GM12878 (cell line): ENCODE results near the gene ZNF813. TPM values are rescaled to one million over a fixed set of nuclear protein-coding genes. Genes with fewer than 3 reads are reported as not detected.

Experiments
- ATAC-seq: fragments of 200-7000 bp; cut with Tn5 transposase; 3 replicates; pipeline ENCODE4 v1.9.1; 2020; ENCODE audit warnings: mild to moderate bottlenecking, moderate library complexity
- BruUV-seq: library from RNA; stranded (reverse); fragments of 400-500 nt; replicated peaks from 2 replicates; lab custom pipeline; 2021; lab: Mats Ljungman, UMichigan
- CTCF ChIA-PET: fragments of 300-600 bp; sonication (Branson Sonifier 250); formaldehyde crosslinking; extraction: SDS; loops from one replicate; lab custom pipeline; 2021; ENCODE audit warnings: inconsistent platforms; lab: Yijun Ruan, JAX
- POLR2A ChIA-PET: fragments of 350-600 bp; formaldehyde crosslinking; extraction: SDS; loops from one replicate; lab custom pipeline; 2021; ENCODE audit warnings: inconsistent platforms; lab: Charles Lee
- RAD21 ChIA-PET: fragments of 300-600 bp; sonication (Branson Sonifier 250); formaldehyde crosslinking; loops from one replicate; lab custom pipeline; 2023; ENCODE audit warnings: antibody characterized with exemption; ENCODE audit not compliant: unreplicated experiment; lab: Charles Lee
- SMC1A ChIA-PET: fragments of 300-600 bp; sonication (Branson Sonifier 250); formaldehyde crosslinking; loops from one replicate; lab custom pipeline; 2023; ENCODE audit not compliant: unreplicated experiment, uncharacterized antibody; lab: Charles Lee
- DNase-seq: peaks from one replicate; pipeline ENCODE4 v3.0.0-alpha.2; 2011; ENCODE audit warnings: low read depth, low spot score
- FAIRE-seq: peaks from 3 replicates; lab custom pipeline; 2011; peaks lifted over from hg19 to GRCh38; lab: Jason Lieb, UNC
- H2AFZ ChIP-seq: 2 replicates; pipeline ENCODE4 v1.6.0; 2011; ENCODE audit warnings: low read depth, low read length, control low read depth; ENCODE audit not compliant: control insufficient read depth
- H3K27ac ChIP-seq: 2 replicates; pipeline ENCODE4 v1.5.1; 2011; ENCODE audit warnings: control low read depth; ENCODE audit not compliant: control insufficient read depth, insufficient read depth
- H3K27me3 ChIP-seq, 2 experiments: replicated peaks in 1 of 2; 2 replicates each; pipeline versions ENCODE4 v1.6.0 to v1.6.1; 2011; ENCODE audit warnings: low read length in 1 of 2; ENCODE audit not compliant: control insufficient read depth in 2 of 2, insufficient read depth in 2 of 2
- H3K36me3 ChIP-seq, 2 experiments: 2 replicates each; pipeline ENCODE4 v1.5.1; 2011; ENCODE audit warnings: low read length in 1 of 2; ENCODE audit not compliant: control insufficient read depth in 2 of 2, insufficient read depth in 2 of 2
- H3K4me1 ChIP-seq: 2 replicates; pipeline ENCODE4 v1.6.1; 2011; ENCODE audit warnings: mild to moderate bottlenecking, low read length, moderate library complexity, mixed read lengths; ENCODE audit not compliant: control insufficient read depth, insufficient read depth
- H3K4me2 ChIP-seq: 2 replicates; pipeline ENCODE4 v1.6.0; 2011; ENCODE audit warnings: control low read depth; ENCODE audit not compliant: control insufficient read depth, insufficient read depth
- H3K4me3 ChIP-seq: fragments of 200-600 bp; sonication (generic); 2 replicates; pipeline ENCODE4 v1.5.1; 2016
- H3K79me2 ChIP-seq: 2 replicates; pipeline ENCODE4 v1.6.0; 2011; ENCODE audit warnings: low read length; ENCODE audit not compliant: control insufficient read depth, insufficient read depth
- H3K9ac ChIP-seq: 2 replicates; pipeline ENCODE4 v1.8.0; 2011; ENCODE audit warnings: low read length, control low read depth, mixed read lengths; ENCODE audit not compliant: control insufficient read depth, insufficient read depth
- H3K9me3 ChIP-seq: replicated peaks from 3 replicates; pipeline ENCODE4 v1.5.1; 2011; ENCODE audit warnings: mild to moderate bottlenecking, low read length; ENCODE audit not compliant: control insufficient read depth, insufficient read depth
- H4K20me1 ChIP-seq: 2 replicates; pipeline ENCODE4 v1.6.0; 2011; ENCODE audit not compliant: control insufficient read depth, insufficient read depth
- CEBPB ChIP-seq, 2 experiments: fragments of 150-350 bp in 1 of 2; IDR thresholded peaks; 2 replicates each; pipeline ENCODE4 v1.6.1; 2012 to 2014; ENCODE audit warnings: low read depth in 2 of 2, low read length in 2 of 2, borderline replicate concordance in 1 of 2, inconsistent platforms in 1 of 2
- CREB1 ChIP-seq: IDR thresholded peaks from 2 replicates; pipeline ENCODE4 v1.6.1; 2012; ENCODE audit warnings: low read depth, mild to moderate bottlenecking, inconsistent platforms
- ESRRA ChIP-seq: IDR thresholded peaks from 2 replicates; pipeline ENCODE4 v1.6.1; 2012; ENCODE audit warnings: mild to moderate bottlenecking, low read length, improper control_type of control experiment
- HDAC6 ChIP-seq: fragments of 200-600 bp; sonication (generic); IDR thresholded peaks from one replicate; pipeline ENCODE4 v1.8.0; 2017; ENCODE audit warnings: antibody characterized with exemption; ENCODE audit not compliant: unreplicated experiment
- RAD21 ChIP-seq: IDR thresholded peaks from 2 replicates; pipeline ENCODE4 v1.6.1; 2011; ENCODE audit warnings: mild to moderate bottlenecking, low read depth, low read length, moderate library complexity; ENCODE audit not compliant: insufficient read depth
- RBBP5 ChIP-seq: fragments of 200-600 bp; sonication (generic); conservative IDR thresholded peaks from 2 replicates; pipeline ENCODE4 v1.6.1; 2016
- SMAD5 ChIP-seq: IDR thresholded peaks from 2 replicates; pipeline ENCODE4 v1.6.1; 2016; ENCODE audit warnings: antibody characterized with exemption, low read depth
- ZNF384 ChIP-seq: IDR thresholded peaks from 2 replicates; pipeline ENCODE4 v1.6.1; 2012; ENCODE audit warnings: low read depth, mild to moderate bottlenecking, low read length, improper control_type of control experiment, borderline replicate concordance
- WGBS: methylation state at CpG from one replicate; pipeline ENCODE4 v1.1.6; 2016; ENCODE audit warnings: low lambda C conversion rate; ENCODE audit not compliant: insufficient replicate concordance, insufficient coverage; ENCODE audit errors: missing lambda C conversion rate; 5-methylcytosine and 5-hydroxymethylcytosine counted together
- in situ Hi-C: fragments of 300-500 bp; cut with MboI; formaldehyde crosslinking; loops from 9 replicates; pipeline ENCODE4 v1.14.3; 2018; ENCODE audit warnings: mixed read lengths
- intact Hi-C: fragments of 100-400 bp; cut with micrococcal nuclease; formaldehyde crosslinking; loops from one replicate; pipeline ENCODE4 v1.14.2; 2022; ENCODE audit not compliant: unreplicated experiment
- polyA plus RNA-seq, 11 experiments: library from polyadenylated mRNA; depleted of rRNA in 4 of 11; unstranded in 6 of 11; stranded (reverse) in 5 of 11; fragments of >200 nt; fragmentation: Nextera tagmentation in 4 of 11; fragmentation: Illumina TruSeq in 1 of 11; extraction: Ambion mirVana in 4 of 11; extraction: Trizol in 1 of 11; gene quantifications; 1 replicate in 1 of 11; 2 replicates in 10 of 11; pipeline versions ENCODE4 v1.2.1 to v1.2.3, GENCODE V29; 2011 to 2016; ENCODE audit warnings: inconsistent platforms in 2 of 11, missing spikeins in 2 of 11, low read depth in 1 of 11
- total RNA-seq, 4 experiments: library from RNA; depleted of rRNA in 3 of 4; stranded (reverse); fragments of >200 nt in 3 of 4; fragmentation: Illumina TruSeq in 1 of 4; extraction: Trizol in 1 of 4; gene quantifications; 2 replicates each; pipeline versions ENCODE4 v1.2.1 to v1.2.3, GENCODE V29; 2013 to 2021
- TF ChIP-seq, protein P1 (sequence below): IDR thresholded peaks from 2 replicates; pipeline ENCODE4 v1.6.1; 2012; ENCODE audit warnings: low read depth, low read length, improper control_type of control experiment
- TF ChIP-seq, protein P2 (sequence below): IDR thresholded peaks from 2 replicates; pipeline ENCODE4 v1.6.1; 2012; ENCODE audit warnings: low read depth, low read length, improper control_type of control experiment
- TF ChIP-seq, protein P3 (sequence below): fragments of 450-650 bp; formaldehyde crosslinking; IDR thresholded peaks from 2 replicates; pipeline ENCODE4 v1.5.0; 2022; ENCODE audit warnings: mild to moderate bottlenecking, missing genetic modification characterization
- TF ChIP-seq, protein P4 (sequence below): IDR thresholded peaks from 2 replicates; pipeline ENCODE4 v1.6.1; 2012; ENCODE audit warnings: mild to moderate bottlenecking, low read depth, low read length
- TF ChIP-seq, protein P5 (sequence below): IDR thresholded peaks from 2 replicates; pipeline ENCODE4 v1.6.1; 2011; ENCODE audit warnings: borderline replicate concordance, low read depth, mild to moderate bottlenecking, moderate library complexity, mixed read lengths, low read length; ENCODE audit not compliant: insufficient read depth; ENCODE audit errors: extremely low read length

The ZNF813 gene
- total and polyA plus RNA-seq, 10 of the 15 experiments (the other 5 are each of a cell fraction or from before 2014, with no cell fraction given): 0.27 to 4.8 (median 2.6) TPM

DNA sequence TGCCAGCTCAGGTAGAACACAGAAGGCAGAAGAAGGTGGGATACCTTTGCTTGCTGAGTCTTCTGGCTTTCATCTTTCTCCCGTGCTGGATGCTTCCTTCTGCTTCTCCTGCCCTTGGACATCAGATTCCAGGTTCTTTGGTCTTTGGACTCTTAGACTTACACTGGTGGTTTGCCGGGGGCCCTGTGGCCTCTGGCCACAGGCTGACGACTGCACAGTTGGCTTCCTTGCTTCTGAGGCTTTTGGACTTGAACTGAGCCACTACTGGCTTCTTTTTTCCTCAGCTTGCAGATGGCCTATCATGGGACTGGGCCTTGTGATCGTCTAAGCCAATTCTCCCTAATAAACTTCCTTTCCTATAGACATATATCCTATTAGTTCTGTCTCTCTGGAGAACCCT lies 50.6 kb downstream of the ZNF813 start:
- Histone ChIP-seq H3K27ac (no peak overlapping the region), H3K4me1 (peaks cover 4% of the 10 kb centered on the region; the same call in 1 of the 2 replicates), H3K27me3 (no peaks in the 10 kb centered on the region), H3K9me3 (peaks cover 7% of the 10 kb centered on the region; the same call in 2 of the 3 replicates), H3K9ac (no peak overlapping the region), H2AFZ (no peak overlapping the region), H3K36me3 (no peaks in the 10 kb centered on the region), H4K20me1 (no peaks in the 10 kb centered on the region), H3K4me2 (no peak overlapping the region), H3K79me2 (no peaks in the 10 kb centered on the region), H3K4me3 (no peak overlapping the region)
- SMC1A ChIA-PET: no interaction called here
- in situ Hi-C loops (no loop called here), intact Hi-C loops (no loop called here)
- 15% methylated on average over 4 of the region's 4 CpGs for WGBS
- RAD21 ChIA-PET: no interaction called here
- ATAC-seq: no peak
- POLR2A ChIA-PET: no interaction called here
- FAIRE-seq: no peak
- CTCF ChIA-PET: no interaction called here
- DNase-seq: no peak
- no TSS peak for BruUV-seq
- TF ChIP-seq CREB1 (no peak), HDAC6 (no peak), RAD21 (no peak), ZNF384 (no peak), RBBP5 (no peak), CEBPB (IDR thresholded peaks at IDR 0.05; ENCODE audit: borderline replicate concordance in 1 of 2, low read depth in 2 of 2, low read length in 2 of 2) (no peak), SMAD5 (no peak), ESRRA (no peak)
- TF ChIP-seq, protein P1, sequence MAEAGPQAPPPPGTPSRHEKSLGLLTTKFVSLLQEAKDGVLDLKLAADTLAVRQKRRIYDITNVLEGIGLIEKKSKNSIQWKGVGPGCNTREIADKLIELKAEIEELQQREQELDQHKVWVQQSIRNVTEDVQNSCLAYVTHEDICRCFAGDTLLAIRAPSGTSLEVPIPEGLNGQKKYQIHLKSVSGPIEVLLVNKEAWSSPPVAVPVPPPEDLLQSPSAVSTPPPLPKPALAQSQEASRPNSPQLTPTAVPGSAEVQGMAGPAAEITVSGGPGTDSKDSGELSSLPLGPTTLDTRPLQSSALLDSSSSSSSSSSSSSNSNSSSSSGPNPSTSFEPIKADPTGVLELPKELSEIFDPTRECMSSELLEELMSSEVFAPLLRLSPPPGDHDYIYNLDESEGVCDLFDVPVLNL: no peak
- TF ChIP-seq, protein P2, sequence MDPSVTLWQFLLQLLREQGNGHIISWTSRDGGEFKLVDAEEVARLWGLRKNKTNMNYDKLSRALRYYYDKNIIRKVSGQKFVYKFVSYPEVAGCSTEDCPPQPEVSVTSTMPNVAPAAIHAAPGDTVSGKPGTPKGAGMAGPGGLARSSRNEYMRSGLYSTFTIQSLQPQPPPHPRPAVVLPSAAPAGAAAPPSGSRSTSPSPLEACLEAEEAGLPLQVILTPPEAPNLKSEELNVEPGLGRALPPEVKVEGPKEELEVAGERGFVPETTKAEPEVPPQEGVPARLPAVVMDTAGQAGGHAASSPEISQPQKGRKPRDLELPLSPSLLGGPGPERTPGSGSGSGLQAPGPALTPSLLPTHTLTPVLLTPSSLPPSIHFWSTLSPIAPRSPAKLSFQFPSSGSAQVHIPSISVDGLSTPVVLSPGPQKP: no peak
- TF ChIP-seq, protein P3, sequence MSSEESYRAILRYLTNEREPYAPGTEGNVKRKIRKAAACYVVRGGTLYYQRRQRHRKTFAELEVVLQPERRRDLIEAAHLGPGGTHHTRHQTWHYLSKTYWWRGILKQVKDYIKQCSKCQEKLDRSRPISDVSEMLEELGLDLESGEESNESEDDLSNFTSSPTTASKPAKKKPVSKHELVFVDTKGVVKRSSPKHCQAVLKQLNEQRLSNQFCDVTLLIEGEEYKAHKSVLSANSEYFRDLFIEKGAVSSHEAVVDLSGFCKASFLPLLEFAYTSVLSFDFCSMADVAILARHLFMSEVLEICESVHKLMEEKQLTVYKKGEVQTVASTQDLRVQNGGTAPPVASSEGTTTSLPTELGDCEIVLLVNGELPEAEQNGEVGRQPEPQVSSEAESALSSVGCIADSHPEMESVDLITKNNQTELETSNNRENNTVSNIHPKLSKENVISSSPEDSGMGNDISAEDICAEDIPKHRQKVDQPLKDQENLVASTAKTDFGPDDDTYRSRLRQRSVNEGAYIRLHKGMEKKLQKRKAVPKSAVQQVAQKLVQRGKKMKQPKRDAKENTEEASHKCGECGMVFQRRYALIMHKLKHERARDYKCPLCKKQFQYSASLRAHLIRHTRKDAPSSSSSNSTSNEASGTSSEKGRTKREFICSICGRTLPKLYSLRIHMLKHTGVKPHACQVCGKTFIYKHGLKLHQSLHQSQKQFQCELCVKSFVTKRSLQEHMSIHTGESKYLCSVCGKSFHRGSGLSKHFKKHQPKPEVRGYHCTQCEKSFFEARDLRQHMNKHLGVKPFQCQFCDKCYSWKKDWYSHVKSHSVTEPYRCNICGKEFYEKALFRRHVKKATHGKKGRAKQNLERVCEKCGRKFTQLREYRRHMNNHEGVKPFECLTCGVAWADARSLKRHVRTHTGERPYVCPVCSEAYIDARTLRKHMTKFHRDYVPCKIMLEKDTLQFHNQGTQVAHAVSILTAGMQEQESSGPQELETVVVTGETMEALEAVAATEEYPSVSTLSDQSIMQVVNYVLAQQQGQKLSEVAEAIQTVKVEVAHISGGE (CRISPR knock-in tag): no peak
- TF ChIP-seq, protein P4, sequence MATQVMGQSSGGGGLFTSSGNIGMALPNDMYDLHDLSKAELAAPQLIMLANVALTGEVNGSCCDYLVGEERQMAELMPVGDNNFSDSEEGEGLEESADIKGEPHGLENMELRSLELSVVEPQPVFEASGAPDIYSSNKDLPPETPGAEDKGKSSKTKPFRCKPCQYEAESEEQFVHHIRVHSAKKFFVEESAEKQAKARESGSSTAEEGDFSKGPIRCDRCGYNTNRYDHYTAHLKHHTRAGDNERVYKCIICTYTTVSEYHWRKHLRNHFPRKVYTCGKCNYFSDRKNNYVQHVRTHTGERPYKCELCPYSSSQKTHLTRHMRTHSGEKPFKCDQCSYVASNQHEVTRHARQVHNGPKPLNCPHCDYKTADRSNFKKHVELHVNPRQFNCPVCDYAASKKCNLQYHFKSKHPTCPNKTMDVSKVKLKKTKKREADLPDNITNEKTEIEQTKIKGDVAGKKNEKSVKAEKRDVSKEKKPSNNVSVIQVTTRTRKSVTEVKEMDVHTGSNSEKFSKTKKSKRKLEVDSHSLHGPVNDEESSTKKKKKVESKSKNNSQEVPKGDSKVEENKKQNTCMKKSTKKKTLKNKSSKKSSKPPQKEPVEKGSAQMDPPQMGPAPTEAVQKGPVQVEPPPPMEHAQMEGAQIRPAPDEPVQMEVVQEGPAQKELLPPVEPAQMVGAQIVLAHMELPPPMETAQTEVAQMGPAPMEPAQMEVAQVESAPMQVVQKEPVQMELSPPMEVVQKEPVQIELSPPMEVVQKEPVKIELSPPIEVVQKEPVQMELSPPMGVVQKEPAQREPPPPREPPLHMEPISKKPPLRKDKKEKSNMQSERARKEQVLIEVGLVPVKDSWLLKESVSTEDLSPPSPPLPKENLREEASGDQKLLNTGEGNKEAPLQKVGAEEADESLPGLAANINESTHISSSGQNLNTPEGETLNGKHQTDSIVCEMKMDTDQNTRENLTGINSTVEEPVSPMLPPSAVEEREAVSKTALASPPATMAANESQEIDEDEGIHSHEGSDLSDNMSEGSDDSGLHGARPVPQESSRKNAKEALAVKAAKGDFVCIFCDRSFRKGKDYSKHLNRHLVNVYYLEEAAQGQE: no peak
- TF ChIP-seq, protein P5, sequence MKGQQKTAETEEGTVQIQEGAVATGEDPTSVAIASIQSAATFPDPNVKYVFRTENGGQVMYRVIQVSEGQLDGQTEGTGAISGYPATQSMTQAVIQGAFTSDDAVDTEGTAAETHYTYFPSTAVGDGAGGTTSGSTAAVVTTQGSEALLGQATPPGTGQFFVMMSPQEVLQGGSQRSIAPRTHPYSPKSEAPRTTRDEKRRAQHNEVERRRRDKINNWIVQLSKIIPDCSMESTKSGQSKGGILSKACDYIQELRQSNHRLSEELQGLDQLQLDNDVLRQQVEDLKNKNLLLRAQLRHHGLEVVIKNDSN: no peak
